ENCODE data around the gene PSENEN.
"Not testable (repeated sequence)": the region's sequence is repeated elsewhere in the genome, so short reads cannot be mapped to it uniquely, and the experiment has no call there.

PSENEN gene

GRCh38 chr19:35751839-35752745, 6.6 kb downstream of the PSENEN start:
- no peak for DNase-seq (ENCODE audit: low read depth)

- no peak for DNase-seq (ENCODE audit: low read depth)
Measured at GRCh38 chr19:35752746-35753350, 7.4 kb downstream of the PSENEN start.

- DNase-seq (ENCODE audit: low read depth), result no peak
Measured at GRCh38 chr19:35753634-35754369, 8.4 kb downstream of the PSENEN start.

GRCh38 chr19:35754370-35755130, 9.1 kb downstream of the PSENEN start:
- no peak for DNase-seq (ENCODE audit: low read depth)

- no peak for DNase-seq (ENCODE audit: low read depth)
Measured at GRCh38 chr19:35755131-35755549, 9.7 kb downstream of the PSENEN start.

GRCh38 chr19:35755550-35756376, 10.3 kb downstream of the PSENEN start:
- peak; percentile 74 for DNase-seq (ENCODE audit: low read depth)

- DNase-seq (ENCODE audit: low read depth), result peak; percentile 81
Measured at GRCh38 chr19:35756377-35757230, 11.2 kb downstream of the PSENEN start, which contains the start of gene HSPB6. TSS of gene HSPB6 (minus strand) at chr19:35757029. CDS start at chr19:35757008, 21 bp downstream.

GRCh38 chr19:35757231-35757748, 11.8 kb downstream of the PSENEN start:
- peak; percentile 95 for DNase-seq (ENCODE audit: low read depth)

- peak; percentile 99 for DNase-seq (ENCODE audit: low read depth)
Measured at GRCh38 chr19:35757749-35758608, 12.5 kb downstream of the PSENEN start, which contains the start of gene PROSER3. TSS of gene PROSER3 (plus strand) at chr19:35758176. CDS start at chr19:35758216, 40 bp downstream.

- DNase-seq (ENCODE audit: low read depth), result no peak
Measured at GRCh38 chr19:35759697-35760096, 14.2 kb downstream of the PSENEN start.

- peak; percentile 33 for DNase-seq (ENCODE audit: low read depth)
Measured at GRCh38 chr19:35760711-35761349, 15.4 kb downstream of the PSENEN start.

- DNase-seq (ENCODE audit: low read depth), result no peak
Measured at GRCh38 chr19:35764432-35765315, 19.2 kb downstream of the PSENEN start.

- no peak for DNase-seq (ENCODE audit: low read depth)
Measured at GRCh38 chr19:35766571-35767104, 21.2 kb downstream of the PSENEN start.

- no peak for DNase-seq (ENCODE audit: low read depth)
Measured at GRCh38 chr19:35767288-35768081, 22.0 kb downstream of the PSENEN start.

- DNase-seq (ENCODE audit: low read depth), result no peak
Measured at GRCh38 chr19:35768082-35768421, 22.6 kb downstream of the PSENEN start.

GRCh38 chr19:35772362-35772761, 26.9 kb downstream of the PSENEN start:
- DNase-seq (ENCODE audit: low read depth), result not testable (repeated sequence)

All from EH (cell line).